K562 (cell line): Measurements from ENCODE around the gene ARHGAP24. TPM values are rescaled to one million over a fixed set of nuclear protein-coding genes. Genes with fewer than 3 reads are reported as not detected.

Source experiments
- ATF3 ChIP-seq, 2 experiments: fragments of 450-650 bp in 1 of 2; sonication (generic) in 1 of 2; formaldehyde crosslinking in 1 of 2; IDR thresholded peaks in 1 of 2; conservative IDR thresholded peaks in 1 of 2; 2 replicates each; pipeline versions ENCODE4 v1.6.1 to v1.8.1; 2016 to 2023; ENCODE audit warnings: mild to moderate bottlenecking in 2 of 2, moderate library complexity in 2 of 2, inconsistent platforms in 1 of 2, missing genetic modification reagents in 1 of 2
- CCNT2 ChIP-seq: IDR thresholded peaks from 2 replicates; pipeline ENCODE4 v1.6.1; 2011; ENCODE audit warnings: borderline replicate concordance, low read depth, mild to moderate bottlenecking, moderate library complexity, mixed read lengths, low read length; ENCODE audit not compliant: insufficient read length; ENCODE audit errors: extremely low read depth
- CUX1 ChIP-seq: fragments of 200-800 bp; sonication (Bioruptor generic); IDR thresholded peaks from 2 replicates; pipeline ENCODE4 v1.6.1; 2016; ENCODE audit warnings: missing genetic modification characterization, missing compliant biosample characterization
- MCM3 ChIP-seq: fragments of 450-650 bp; IDR thresholded peaks from 2 replicates; pipeline ENCODE4 v1.6.1; 2016
- PTTG1 ChIP-seq: fragments of 450-650 bp; IDR thresholded peaks from 2 replicates; pipeline ENCODE4 v1.6.1; 2016; ENCODE audit warnings: low read depth, mild to moderate bottlenecking, missing genetic modification characterization, missing compliant biosample characterization
- RAD21 ChIP-seq, 2 experiments: fragments of 250-450 bp in 1 of 2; fragments of 450-650 bp in 1 of 2; sonication (Bioruptor Pico) in 1 of 2; formaldehyde crosslinking in 1 of 2; IDR thresholded peaks in 1 of 2; conservative IDR thresholded peaks in 1 of 2; 2 replicates each; pipeline versions ENCODE4 v1.4.0 to v1.8.0; 2020 to 2022; ENCODE audit warnings: mild to moderate bottlenecking in 2 of 2, moderate library complexity in 1 of 2
- RB1 ChIP-seq: fragments of 450-650 bp; IDR thresholded peaks from 2 replicates; pipeline ENCODE4 v1.6.1; 2017; ENCODE audit warnings: low read depth, mild to moderate bottlenecking
- SMARCC2 ChIP-seq: fragments of 450-650 bp; IDR thresholded peaks from 2 replicates; pipeline ENCODE4 v1.6.1; 2017; ENCODE audit warnings: antibody characterized with exemption, moderate library complexity, mild to moderate bottlenecking, low read depth
- TAL1 ChIP-seq: fragments of 450-650 bp; IDR thresholded peaks from 2 replicates; pipeline ENCODE4 v1.6.1; 2016; ENCODE audit warnings: mild to moderate bottlenecking
- ZNF518B ChIP-seq: fragments of 250-450 bp; sonication (Bioruptor Pico); IDR thresholded peaks from 2 replicates; pipeline ENCODE4 v1.5.0; 2021; ENCODE audit warnings: mild to moderate bottlenecking, moderate library complexity
- ZSCAN29 ChIP-seq: fragments of 450-650 bp; IDR thresholded peaks from 2 replicates; pipeline ENCODE4 v1.6.1; 2017
- polyA plus RNA-seq, 8 experiments: library from polyadenylated mRNA; depleted of rRNA in 4 of 8; stranded (reverse) in 5 of 8; unstranded in 3 of 8; fragments of >200 nt; fragmentation: Nextera tagmentation in 2 of 8; fragmentation: Illumina TruSeq in 1 of 8; extraction: Ambion mirVana in 2 of 8; extraction: Trizol in 1 of 8; gene quantifications; 2 replicates each; pipeline versions ENCODE4 v1.2.1 to v1.2.3, GENCODE V29; 2011 to 2014; ENCODE audit warnings: inconsistent platforms in 1 of 8, missing spikeins in 1 of 8
- total RNA-seq, 7 experiments: library from RNA; depleted of rRNA in 6 of 7; stranded (reverse); fragments of >200 nt in 6 of 7; fragmentation: Illumina TruSeq in 2 of 7; extraction: Trizol in 2 of 7; gene quantifications; 2 replicates each; pipeline versions ENCODE4 v1.2.1 to v1.2.3, GENCODE V29; 2011 to 2021; ENCODE audit warnings: low replicate concordance in 1 of 7
- TF ChIP-seq, protein P1 (sequence below): fragments of 250-450 bp; sonication (Bioruptor Pico); IDR thresholded peaks from 2 replicates; pipeline ENCODE4 v1.8.0; 2022; ENCODE audit warnings: moderate library complexity, mild to moderate bottlenecking, inconsistent platforms
- TF ChIP-seq, protein P2 (sequence below): sonication (generic); formaldehyde crosslinking; IDR thresholded peaks from 2 replicates; pipeline ENCODE4 v1.8.1; 2023; ENCODE audit warnings: mild to moderate bottlenecking, missing genetic modification reagents, moderate library complexity

The ARHGAP24 gene
- total and polyA plus RNA-seq, 9 of the 15 experiments (the other 6 are each of a cell fraction or from before 2014, with no cell fraction given) = 8.0 to 22.6 (median 14.0) TPM

- no peak for TF ChIP-seq PTTG1 (tag)
- no peak for TF ChIP-seq ZNF518B (CRISPR knock-in tag)
- TF ChIP-seq MCM3 = no peak
- TF ChIP-seq, protein P1, sequence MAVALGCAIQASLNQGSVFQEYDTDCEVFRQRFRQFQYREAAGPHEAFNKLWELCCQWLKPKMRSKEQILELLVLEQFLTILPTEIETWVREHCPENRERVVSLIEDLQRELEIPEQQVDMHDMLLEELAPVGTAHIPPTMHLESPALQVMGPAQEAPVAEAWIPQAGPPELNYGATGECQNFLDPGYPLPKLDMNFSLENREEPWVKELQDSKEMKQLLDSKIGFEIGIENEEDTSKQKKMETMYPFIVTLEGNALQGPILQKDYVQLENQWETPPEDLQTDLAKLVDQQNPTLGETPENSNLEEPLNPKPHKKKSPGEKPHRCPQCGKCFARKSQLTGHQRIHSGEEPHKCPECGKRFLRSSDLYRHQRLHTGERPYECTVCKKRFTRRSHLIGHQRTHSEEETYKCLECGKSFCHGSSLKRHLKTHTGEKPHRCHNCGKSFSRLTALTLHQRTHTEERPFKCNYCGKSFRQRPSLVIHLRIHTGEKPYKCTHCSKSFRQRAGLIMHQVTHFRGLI (CRISPR knock-in tag) = no peak
- TF ChIP-seq ATF3 (IDR thresholded peaks at IDR 0.05) = no peak
- TF ChIP-seq ATF3 (CRISPR knock-in tag; conservative IDR thresholded peaks at IDR 0.05) = no peak
- no peak for TF ChIP-seq RAD21 (CRISPR knock-in tag; conservative IDR thresholded peaks at IDR 0.05 in 1 of 2, IDR thresholded peaks at IDR 0.05 in 1 of 2)
- TF ChIP-seq CUX1 (CRISPR knock-in tag) = no peak
- peak; percentile 50 for TF ChIP-seq CCNT2
- TF ChIP-seq, protein P2, sequence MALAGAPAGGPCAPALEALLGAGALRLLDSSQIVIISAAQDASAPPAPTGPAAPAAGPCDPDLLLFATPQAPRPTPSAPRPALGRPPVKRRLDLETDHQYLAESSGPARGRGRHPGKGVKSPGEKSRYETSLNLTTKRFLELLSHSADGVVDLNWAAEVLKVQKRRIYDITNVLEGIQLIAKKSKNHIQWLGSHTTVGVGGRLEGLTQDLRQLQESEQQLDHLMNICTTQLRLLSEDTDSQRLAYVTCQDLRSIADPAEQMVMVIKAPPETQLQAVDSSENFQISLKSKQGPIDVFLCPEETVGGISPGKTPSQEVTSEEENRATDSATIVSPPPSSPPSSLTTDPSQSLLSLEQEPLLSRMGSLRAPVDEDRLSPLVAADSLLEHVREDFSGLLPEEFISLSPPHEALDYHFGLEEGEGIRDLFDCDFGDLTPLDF (CRISPR knock-in tag) = no peak
- no peak for TF ChIP-seq ZSCAN29
- TF ChIP-seq SMARCC2 = no peak
- TF ChIP-seq TAL1 = peak; percentile 55
- TF ChIP-seq RB1 = no peak
These were observed 251.6 kb downstream of the ARHGAP24 start (continued) for GRCh38 chr4:85726555-85726954.
